ENCODE data around the gene SHTN1.

Gene SHTN1, protein sequence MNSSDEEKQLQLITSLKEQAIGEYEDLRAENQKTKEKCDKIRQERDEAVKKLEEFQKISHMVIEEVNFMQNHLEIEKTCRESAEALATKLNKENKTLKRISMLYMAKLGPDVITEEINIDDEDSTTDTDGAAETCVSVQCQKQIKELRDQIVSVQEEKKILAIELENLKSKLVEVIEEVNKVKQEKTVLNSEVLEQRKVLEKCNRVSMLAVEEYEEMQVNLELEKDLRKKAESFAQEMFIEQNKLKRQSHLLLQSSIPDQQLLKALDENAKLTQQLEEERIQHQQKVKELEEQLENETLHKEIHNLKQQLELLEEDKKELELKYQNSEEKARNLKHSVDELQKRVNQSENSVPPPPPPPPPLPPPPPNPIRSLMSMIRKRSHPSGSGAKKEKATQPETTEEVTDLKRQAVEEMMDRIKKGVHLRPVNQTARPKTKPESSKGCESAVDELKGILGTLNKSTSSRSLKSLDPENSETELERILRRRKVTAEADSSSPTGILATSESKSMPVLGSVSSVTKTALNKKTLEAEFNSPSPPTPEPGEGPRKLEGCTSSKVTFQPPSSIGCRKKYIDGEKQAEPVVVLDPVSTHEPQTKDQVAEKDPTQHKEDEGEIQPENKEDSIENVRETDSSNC
- 0.14 to 0.48 reads per million in 2 donors for total RNA-seq

- DNase-seq, result no peak
Measured at GRCh38 chr10:117005026-117005526, at the start of gene SHTN1. Gene SHTN1, minus strand, starts transcription at chr10:117005187. Its CDS starts 108 bp downstream, at chr10:117005079.

DNA sequence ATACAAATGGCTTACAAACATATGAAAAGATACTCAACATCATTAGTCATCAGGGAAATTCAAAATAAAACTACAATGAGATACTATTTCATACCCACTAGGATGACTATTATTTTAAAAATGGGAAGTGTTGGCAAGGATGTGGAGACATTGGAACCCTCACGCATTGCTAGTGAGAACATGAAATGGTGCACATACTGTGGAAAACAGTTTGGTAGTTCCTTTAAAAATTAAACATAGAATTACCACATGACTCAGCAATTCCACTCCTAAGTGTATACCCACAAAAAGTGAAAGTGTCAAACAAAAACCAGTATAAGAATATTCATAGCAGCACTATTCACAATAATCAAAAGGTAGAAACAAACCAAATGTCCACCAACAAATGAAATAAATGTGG is 48.5 kb upstream of the SHTN1 start:
- no peak for DNase-seq

DNA sequence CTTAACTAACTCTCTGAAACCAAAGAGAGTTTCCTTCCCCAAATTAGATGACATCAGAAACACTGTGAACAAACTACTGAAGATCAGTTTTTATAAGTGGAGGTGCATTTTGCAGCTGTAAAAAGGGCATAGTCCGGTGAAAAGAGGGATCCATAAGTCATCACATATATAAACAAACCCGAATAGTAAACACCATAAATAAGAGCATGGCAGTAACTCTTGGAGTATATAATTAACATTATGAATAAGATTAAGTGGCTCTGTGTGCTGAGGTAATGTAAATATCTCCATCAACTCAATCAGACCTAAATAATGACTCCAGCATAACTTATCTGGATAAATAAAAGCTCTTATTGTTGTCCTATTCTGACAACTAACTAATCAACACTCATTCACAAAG is 43.0 kb upstream of the SHTN1 start:
- no peak for DNase-seq

DNA sequence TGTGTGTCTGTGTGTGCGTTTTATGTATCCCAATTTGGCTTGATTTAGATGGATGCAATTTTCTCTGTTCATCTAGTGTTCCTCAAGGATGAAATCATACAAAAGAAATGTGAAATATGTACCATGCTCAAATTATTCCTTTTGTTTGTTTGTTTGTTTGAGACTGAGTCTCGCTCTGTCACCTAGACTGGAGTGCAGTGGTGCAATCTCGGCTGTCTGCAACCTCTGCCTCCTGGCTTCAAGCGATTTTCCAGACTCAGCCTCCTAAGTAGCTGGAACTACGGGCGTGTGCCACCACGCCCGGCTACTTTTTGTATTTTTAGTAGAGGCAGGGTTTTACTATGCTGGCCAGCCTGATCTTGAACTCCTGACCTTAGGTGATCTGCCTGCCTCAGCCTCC is 11.3 kb upstream of the SHTN1 start:
- no peak for DNase-seq

GRCh38 chr10:117014835-117015234 is 9.8 kb upstream of the SHTN1 start:
- no peak for DNase-seq

GRCh38 chr10:117007080-117007479 is 2.1 kb upstream of the SHTN1 start:
- DNase-seq, result no peak

DNA sequence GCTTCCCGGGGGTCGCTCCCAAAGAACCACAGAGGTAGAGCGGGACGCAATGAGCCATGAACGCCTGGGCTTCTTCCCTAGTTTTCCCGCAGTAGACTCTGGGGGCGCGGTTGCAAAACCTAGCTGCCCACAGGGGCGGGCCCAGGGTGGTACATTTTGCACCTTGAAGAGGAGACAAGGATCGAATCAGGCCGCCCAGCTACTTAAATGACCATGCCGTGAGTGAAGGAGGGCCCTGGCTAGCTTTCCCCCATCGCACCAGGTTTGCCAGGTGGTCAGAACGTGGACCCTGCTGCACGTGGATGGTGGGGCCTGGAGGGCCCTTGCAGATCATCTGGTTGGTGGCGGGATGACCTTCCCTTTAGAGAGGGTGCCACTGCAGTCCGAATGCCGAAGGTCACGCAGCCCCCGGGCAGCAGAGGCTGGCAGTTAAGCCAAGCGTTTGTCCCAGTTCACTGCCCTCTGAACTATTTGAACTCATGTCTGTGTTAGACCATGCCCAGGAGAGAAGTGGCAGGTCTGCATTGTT is 604 bp upstream of the SHTN1 start:
- DNase-seq, result no peak

GRCh38 chr10:117004227-117005025 is 561 bp downstream of the SHTN1 start:
- DNase-seq, result no peak

- no peak for DNase-seq
Measured at GRCh38 chr10:117003336-117003735, 1.7 kb downstream of the SHTN1 start.

GRCh38 chr10:117002206-117002605 is 2.8 kb downstream of the SHTN1 start:
- no peak for DNase-seq

GRCh38 chr10:117001144-117001543 is 3.8 kb downstream of the SHTN1 start:
- DNase-seq, result no peak

- no peak for DNase-seq
Measured at GRCh38 chr10:117000580-117000979, 4.4 kb downstream of the SHTN1 start.

DNA sequence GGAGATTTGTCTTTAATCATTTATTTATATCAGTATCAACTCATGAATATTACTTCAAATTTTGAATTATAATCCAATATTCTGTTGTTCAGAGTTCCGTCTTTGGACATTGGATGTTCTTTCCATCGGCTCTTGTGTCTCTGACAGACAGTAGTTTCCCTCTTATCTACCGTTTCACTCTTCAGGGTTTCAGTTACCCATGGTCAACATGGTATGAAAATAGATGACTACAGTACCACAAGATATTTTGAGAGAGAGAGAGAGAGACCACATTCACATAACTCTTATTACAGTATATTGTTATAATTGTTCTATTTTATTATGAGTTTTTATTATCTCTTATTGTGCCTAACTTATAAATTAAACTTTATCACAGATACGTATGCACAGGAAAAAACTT is 6.8 kb downstream of the SHTN1 start:
- no peak for DNase-seq

- no peak for DNase-seq
Measured at GRCh38 chr10:116997015-116997414, 8.0 kb downstream of the SHTN1 start.

DNA sequence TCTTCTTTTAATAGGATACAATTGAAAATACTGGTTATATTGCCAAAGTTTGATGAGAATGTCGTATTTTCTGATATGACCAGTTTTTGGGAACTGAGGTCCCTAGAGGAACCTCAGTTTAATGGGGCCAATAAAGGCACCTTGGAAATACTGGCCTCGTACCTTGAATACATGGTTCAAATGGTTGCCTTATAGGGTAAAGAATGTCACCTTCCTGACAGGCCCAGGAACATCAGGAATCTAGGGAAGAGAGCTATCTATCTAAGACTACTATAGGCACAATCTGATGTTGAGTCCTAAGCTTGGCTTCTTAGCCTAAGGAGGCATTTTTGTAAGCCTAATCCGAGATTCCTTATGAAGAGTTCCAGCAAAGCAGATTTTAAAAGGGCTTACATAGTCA is 9.3 kb downstream of the SHTN1 start:
- DNase-seq, result no peak

GRCh38 chr10:116994113-116994890 is 10.7 kb downstream of the SHTN1 start:
- no peak for DNase-seq

DNA sequence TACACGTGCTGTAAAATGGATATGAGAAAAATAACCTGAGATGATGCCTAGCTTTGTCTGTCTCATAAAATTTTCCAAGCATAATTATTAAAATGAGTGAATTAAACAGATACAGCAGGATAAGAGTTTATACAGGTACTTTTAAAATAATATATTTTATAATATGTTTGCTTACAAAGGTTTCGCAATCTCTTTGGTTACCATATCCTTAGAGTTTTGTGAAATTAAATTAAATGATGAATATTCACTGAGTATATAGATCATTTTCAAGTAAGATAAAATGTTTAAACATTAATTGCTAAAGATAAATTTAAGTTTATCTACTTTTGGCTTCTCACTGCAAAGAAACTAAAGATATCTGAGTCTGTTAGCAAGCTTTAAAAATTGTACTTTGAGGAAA is 11.4 kb downstream of the SHTN1 start:
- DNase-seq, result no peak

GRCh38 chr10:116992183-116992582 is 12.8 kb downstream of the SHTN1 start:
- no peak for DNase-seq

DNA sequence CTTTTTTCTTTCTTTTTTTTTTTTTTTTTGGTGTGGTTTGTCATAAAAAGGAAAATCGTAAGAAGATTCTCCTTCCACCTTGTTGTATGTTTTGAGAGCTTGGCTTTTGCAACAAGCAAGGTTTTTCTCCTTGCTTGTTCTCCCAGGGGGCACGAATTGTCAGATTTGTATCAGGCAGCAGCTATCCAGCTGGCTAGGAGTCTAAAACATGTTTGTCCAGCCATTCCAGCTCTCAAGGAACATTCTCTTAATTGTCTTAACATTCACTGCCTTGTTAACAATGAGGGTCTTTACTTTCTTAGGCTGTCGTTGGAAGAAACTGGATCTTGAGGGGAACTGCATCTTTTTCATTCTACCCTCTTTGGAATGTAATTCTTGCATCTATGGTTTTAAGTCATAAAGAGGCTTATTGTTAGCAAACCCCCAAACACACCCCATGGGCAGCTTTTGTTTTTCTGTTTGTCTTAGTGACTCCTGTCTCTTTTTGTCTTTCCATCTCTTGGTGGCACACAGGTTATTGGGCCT is 14.6 kb downstream of the SHTN1 start:
- no peak for DNase-seq

DNA sequence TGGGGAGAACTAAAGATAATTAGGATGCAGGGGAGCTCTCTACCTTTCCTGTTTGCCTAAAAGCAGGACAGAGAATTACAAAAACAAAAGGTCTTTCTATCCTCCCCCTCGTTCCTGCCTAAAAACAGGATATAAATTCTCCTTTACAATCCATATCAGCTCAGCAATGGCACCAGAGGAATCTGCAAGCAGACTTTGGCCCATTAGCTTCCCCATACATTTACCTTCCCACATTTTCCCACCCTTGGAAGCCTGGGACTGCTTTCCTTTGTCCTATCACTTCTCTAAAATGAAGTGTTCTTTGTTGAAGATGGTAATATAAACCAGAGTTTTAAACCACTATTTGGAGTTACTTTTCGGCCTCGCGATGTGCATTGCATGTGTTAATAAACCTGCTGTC is 15.5 kb downstream of the SHTN1 start:
- no peak for DNase-seq

DNA sequence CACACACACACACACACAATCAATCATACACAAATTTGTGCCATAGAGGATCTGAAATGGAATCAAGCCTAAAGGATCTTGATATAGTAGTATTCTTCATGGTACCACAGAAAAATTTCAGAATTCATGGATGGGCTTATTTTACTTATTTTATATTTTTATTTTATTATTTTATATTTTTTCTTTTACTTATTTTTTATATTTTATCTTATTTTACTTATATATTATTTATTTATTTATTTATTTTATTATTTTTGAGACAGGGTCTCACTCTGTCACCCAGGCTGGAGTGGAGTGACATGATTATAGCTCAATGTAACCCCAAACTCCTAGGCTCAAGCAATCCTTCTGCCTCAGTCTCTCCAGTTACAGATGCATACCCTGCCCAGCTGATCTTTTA is 16.7 kb downstream of the SHTN1 start:
- DNase-seq, result no peak

- DNase-seq, result no peak
Measured at GRCh38 chr10:116985611-116986010, 19.4 kb downstream of the SHTN1 start.
